ENCODE measurements around the gene RCN1.

DNA sequence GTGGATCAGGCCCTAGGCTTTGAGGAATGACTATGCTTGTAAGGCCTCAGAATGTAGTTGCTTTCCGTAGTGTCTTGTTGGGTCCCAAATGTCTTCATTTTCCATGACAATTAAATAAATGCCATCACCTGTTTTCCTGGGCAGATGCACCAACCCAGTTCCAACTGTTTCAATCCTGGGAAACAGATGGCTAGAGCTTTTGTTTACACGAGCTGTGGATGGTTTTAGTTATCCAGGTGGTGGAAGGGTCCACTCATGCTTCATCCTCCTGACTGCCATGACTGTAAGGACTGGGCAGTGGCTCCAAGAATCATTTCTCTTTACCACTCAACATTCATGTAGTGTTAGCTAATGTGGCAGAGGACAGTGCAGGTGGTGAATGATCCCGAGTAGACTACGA, 8.6 kb downstream of the RCN1 start:
- TF ChIP-seq NFRKB (IDR thresholded peaks at IDR 0.05) (no peak), SP1 (IDR thresholded peaks at IDR 0.05) (no peak), BHLHE40 (IDR thresholded peaks at IDR 0.05; ENCODE audit: borderline replicate concordance) (no peak), ELF4 (IDR thresholded peaks at IDR 0.05) (no peak), SUZ12 (IDR thresholded peaks at IDR 0.05) (no peak), HDGF (IDR thresholded peaks at IDR 0.05; ENCODE audit: borderline replicate concordance) (no peak), TARDBP (IDR thresholded peaks at IDR 0.05) (no peak), CTBP1 (IDR thresholded peaks at IDR 0.05; ENCODE audit: borderline replicate concordance) (no peak), LEF1 (IDR thresholded peaks at IDR 0.05; ENCODE audit: borderline replicate concordance) (no peak)
- TF ChIP-seq, protein P1, sequence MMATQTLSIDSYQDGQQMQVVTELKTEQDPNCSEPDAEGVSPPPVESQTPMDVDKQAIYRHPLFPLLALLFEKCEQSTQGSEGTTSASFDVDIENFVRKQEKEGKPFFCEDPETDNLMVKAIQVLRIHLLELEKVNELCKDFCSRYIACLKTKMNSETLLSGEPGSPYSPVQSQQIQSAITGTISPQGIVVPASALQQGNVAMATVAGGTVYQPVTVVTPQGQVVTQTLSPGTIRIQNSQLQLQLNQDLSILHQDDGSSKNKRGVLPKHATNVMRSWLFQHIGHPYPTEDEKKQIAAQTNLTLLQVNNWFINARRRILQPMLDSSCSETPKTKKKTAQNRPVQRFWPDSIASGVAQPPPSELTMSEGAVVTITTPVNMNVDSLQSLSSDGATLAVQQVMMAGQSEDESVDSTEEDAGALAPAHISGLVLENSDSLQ (IDR thresholded peaks at IDR 0.05) = no peak

Data from HEK293T (cell line).